HG03196 (cell line): ENCODE results near the gene DEPDC1B.
"Not testable (repeated sequence)": the region's sequence is repeated elsewhere in the genome, so short reads cannot be mapped to it uniquely, and the experiment has no call there.

Experiments
- ATAC-seq: cut with Tn5 transposase; IDR thresholded peaks from one replicate; pipeline ENCODE4 v1.9.1; 2021; ENCODE audit not compliant: unreplicated experiment

Gene DEPDC1B

DNA sequence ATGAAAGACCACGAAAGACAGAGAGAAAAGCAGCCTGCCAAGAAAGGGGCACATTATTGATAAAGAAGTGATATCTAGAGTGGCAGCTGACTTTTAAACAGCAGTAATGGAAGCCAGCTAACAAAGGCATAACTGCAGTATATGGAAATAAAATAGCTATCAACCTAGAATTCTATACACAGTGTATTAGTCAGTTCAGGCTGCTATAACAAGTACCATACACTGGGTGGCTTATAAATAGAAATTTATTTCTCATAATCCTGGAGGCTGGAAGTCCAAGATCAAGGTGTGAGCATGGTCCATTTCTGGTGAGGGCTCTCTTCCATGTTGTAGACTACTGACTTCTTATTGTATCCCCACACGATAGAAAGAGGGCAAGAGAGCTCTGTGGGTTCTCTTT lies 109.8 kb downstream of the DEPDC1B start:
- no peak for ATAC-seq

DNA sequence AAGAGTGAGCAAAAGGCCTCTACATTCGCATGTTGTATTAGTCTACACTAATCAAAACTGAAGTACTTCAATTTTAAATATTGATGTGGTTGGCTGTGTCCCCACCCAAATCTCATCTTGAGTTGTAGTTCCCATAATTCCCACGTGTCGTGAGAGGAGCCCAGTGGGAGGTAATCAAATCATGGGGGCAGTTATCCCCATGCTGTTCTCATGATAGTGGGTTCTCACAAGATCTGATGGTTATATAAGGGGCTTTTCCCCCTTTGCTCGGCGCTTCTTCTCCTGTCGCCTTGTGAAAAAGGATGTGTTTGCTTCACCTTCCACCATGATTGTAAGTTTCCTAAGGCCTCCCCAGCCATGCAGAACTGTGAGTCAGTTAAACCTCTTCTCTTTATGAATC lies 112.7 kb downstream of the DEPDC1B start:
- not testable (repeated sequence) for ATAC-seq

DNA sequence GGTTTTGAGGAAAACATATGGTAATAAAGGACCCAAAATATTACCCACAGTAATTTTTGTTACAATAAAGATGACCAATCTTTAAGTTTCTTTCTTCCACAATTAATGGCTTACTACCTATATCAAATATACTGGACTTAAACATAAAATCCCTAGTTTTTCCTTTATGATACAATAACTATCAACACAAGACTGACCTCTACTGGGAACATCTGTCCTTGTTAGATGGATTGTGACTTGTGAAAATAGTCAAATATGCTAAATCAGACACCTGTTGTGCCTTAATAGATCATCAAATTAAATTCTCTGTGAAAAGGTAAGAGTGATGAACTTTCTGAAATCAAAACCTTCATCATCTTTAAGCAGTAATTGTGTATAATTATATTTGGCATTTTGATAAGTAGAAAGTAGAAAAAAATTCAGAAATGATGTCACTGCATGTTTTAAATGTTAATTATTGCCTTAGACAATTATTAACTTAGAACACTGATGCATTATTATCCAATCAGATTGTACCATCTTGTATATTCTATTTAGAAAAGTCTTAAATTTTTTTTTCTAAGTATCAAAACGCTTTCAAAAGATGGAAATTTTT lies 113.6 kb downstream of the DEPDC1B start:
- no peak for ATAC-seq

DNA sequence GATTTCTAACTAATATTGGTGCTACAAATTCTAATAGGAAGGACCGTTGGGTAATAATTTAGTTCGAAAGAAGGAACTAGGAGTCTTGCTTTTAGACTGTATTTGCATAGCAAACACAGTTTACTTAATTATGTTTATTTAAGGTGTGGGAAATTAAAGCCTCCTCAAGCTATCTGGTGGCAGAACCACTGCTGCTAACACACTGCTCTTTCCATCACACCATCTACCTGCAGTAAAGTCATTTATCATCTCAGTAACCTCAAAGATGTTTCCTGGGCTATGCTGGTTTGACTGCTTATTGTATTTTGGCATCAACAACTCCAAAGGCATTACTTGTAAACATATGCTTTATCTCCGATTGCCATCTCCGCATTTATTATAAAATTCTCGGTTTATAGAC lies 114.3 kb downstream of the DEPDC1B start:
- ATAC-seq = no peak

DNA sequence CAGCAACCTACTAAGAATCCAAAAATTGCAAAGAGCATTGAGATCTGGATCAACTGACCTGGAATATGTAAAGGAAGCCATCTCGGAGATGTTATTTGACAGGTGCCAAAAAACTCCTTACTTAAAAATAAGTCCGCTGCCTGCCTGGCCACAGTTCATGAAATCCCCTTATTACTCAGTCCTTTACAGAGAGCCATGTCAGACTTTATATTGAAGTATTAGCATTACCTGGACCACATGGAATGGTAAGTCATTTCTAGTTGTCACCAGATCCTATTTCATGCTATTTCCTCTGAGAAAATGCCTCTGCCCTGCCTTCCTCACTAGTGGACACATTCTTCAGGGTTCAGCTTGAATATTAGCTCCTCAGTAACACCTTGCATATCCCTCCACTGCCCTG lies 115.7 kb downstream of the DEPDC1B start:
- no peak for ATAC-seq

DNA sequence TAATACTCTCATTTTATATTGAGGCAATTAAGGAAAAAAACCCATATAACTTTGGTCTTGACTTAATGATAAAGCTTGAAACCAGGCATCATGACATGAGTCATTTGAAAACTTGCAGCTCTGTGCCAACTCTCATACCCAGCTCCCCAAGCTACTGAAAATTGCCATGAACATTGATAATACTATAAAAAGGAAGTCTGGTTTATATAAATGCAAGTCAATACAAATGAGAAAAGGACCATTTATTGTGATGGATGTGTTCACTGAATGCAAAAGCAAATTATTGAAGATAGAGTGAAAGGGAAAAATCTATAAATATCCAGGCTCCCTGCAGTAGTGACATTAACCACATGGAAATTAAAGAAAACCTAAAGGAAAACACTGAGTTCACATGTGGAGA lies 116.3 kb downstream of the DEPDC1B start:
- no peak for ATAC-seq

DNA sequence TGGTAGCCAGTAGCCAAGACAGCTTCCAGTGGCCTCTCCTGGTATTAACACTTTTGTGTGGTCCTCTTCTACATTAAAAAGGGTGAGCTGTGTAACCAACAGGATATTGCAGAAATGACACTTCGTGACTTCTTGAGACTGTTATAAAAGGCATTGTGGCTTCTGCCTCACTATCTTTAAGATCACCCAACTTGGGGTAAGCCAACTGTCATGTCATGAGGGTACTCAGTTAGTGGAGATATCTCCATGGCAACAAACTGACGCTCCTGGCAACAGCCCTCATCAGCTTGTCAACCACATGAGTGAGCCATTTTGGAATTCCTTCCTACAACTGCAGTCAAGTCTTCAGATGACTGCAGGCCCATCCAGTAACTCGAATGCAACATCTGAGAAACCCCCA lies 121.7 kb downstream of the DEPDC1B start:
- ATAC-seq = no peak

DNA sequence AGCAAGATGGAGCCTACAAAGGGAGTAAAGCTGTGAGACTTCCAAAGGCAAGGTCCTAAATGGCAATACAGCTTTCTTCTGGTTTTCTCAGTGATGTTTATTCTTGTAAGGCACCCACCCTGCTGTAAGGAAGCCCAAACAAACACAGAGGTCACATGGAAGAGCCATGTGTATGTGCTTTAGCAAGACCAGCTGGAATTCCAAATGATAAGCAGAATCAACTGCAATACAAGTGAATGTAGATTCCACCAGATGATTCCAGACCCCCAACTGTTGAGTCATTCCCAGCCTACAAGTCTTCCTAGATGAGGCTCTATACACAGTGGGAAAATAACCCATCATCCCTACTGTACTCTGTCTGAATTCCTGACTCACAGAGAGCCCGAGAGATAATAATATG lies 122.8 kb downstream of the DEPDC1B start:
- no peak for ATAC-seq

DNA sequence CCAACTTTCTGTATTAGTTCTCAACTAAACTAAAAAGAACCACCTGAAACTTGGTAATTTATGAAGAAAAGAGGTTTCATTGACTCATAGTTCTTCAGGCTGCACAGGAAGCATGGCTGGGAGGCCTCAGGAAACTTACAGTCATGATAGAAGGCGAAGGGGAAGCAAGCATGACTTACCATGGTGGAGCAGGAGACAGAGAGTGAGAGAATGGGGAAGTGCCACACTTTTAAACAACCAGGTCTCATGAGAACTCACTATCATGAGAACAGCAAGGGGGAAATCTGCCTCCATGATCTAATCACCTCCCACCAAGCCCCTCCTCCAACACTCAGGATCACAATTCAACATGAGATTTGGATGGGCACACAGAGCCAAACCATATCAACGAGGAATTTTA lies 123.5 kb downstream of the DEPDC1B start:
- no peak for ATAC-seq

DNA sequence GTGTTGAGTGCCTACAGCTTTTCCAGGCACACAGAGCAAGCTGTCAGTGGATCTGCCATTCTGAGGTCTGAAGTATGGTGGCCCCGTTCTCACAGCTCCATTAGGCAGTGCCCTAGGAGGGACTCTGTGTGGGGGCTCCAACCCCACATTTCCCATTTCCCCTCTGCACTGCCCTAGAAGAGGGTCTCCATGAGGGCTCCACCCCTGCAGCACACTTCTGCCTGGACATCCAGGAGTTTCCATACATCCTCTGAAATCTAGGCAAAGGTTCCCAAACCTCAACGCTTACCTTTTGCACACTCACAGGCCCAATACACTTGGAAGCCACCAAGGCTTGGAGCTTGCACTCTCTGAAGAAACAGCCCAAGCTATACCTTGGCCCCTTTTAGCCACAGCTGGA lies 131.3 kb downstream of the DEPDC1B start:
- no peak for ATAC-seq

DNA sequence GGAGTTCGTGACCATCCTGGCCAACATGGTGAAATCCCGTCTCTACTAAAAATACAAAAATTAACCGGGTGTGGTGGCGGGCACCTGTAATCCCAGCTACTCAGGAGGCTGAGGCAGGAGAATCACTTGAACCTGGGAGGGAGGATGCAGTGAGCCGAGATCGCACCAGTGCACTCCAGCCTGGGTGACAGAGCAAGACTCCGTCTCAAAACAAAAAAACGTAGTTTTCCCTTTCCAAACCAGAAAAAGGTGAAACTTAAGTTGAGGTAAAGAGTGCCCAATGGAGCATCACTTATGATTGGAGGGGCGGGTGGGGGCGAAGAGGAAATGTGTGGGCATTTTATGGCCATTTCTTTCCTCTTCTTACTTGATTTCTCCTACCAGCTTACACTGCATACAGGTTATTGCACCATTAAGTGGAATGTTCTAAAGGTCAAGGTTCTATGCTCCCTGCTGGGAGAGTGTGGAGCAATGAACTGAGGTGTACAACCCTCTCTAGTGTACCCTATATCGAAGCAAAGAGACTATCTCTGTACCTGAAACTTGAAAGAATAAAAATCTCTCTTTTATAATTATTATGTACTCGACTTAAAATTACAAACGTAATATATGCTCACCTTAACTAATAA lies 136.2 kb downstream of the DEPDC1B start:
- no peak for ATAC-seq

DNA sequence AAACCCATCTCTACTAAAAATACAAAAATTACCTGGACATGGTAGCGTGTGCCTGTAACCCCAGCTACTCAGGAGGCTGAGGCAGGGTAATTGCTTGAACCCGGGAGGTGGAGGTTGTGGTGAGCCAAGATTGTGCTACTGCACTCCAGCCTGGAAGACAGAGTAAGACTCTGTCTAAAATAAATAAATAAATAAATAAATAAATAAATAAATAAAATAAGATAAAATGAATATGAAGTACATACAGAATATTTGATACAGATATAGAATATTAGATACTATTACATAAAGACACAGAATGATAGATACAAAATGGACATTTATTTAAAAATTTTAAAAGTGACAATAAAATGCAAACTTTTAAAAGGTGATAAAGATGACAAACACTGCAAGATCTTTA lies 146.7 kb downstream of the DEPDC1B start:
- not testable (repeated sequence) for ATAC-seq

DNA sequence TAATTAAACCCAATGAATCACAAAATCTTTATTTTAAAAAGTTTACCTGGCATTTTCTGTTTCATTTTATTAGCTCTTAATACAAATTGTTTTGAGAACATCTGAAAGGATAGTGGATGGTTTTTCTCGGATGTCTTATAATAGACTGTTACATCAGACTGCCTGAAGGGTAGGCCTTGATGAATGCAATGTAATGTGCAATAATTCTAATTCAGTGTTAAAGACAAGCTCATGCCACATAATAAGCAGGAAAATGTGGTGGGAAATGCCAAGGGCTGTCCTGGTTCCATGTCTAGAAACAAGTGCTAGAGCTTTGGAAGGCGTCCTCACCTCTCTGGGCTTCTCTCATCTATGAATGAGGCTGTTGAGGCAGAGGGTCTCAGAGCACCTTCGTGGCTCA lies 148.1 kb downstream of the DEPDC1B start:
- ATAC-seq = no peak

DNA sequence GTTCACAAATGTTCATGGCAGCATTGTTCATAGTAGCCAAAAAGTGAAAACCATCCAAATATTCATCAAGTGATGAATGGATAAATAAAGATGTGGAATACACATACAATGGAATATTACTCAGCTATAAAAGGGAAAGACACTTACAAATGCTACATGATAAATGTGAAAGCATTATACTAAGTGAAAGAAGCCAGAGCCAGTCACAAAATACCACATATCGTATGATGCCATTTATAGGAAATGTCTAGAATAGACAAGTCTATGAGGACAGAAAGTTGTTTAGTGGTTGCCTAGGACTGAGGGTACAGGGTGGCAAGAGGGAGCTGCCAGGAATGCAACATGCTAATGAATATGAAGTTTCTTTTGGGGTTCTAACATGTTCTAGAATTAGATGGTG lies 148.7 kb downstream of the DEPDC1B start:
- no peak for ATAC-seq

DNA sequence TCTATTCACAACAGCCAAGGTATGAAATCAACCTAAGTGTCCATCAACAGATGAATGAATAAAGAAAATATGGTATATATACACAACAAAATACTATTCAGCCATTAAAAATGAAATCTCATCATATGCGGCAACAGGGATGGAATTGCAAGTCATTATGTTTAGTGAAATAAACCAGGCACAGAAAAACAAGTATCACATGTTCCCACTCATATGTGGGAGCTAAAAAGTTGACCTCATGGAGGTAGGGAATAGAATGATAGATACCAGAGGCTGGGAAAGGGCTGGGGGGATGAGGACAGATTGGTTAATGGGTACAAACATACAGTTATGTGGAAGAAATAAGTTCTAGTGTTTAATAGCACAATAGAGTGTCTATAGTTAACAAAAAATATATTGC lies 149.7 kb downstream of the DEPDC1B start:
- no peak for ATAC-seq

DNA sequence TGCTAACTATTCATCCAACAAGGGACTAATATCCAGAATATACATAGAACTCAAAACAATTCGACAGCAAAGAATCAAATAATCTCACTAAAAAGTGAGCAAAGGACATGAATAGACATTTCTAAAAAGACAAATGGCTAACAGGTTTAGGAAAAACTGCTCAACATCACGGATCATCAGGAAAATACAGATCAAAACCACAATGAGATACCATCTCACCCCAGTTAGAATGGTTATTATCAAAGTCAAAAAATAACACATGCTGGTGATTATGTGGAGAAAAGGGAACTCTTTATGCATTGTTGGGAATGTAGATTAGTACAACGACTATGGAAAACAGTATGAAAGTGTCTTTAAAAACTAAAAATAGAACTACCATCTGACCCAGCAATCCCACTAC lies 150.1 kb downstream of the DEPDC1B start:
- ATAC-seq = no peak
